SK-N-SH (cell line): ENCODE measurements around the gene ZNF837. TPM values are rescaled to one million over a fixed set of nuclear protein-coding genes. Genes with fewer than 3 reads are reported as not detected.

ENCODE experiments used
- CTCF ChIA-PET: fragments of 300-600, 350-600 bp; formaldehyde crosslinking; extraction: SDS; loops from one replicate; lab custom pipeline; 2021; lab: Yijun Ruan, JAX
- POLR2A ChIA-PET: fragments of 350-600 bp; sonication (Branson Sonifier 250); formaldehyde crosslinking; extraction: SDS; loops from one replicate; lab custom pipeline; 2020; ENCODE audit warnings: antibody characterized with exemption, inconsistent platforms; lab: Yijun Ruan, JAX
- DNase-seq: peaks from one replicate; pipeline ENCODE4 v3.0.0; 2012
- H2AFZ ChIP-seq: fragments of 200-600 bp; sonication (generic); 2 replicates; pipeline ENCODE4 v1.8.1; 2016; ENCODE audit warnings: antibody characterized with exemption, mild to moderate bottlenecking, low read depth
- H3F3A ChIP-seq: fragments of 200-600 bp; sonication (generic); replicated peaks from 2 replicates; pipeline ENCODE3; 2016; ENCODE audit warnings: antibody characterized with exemption, mild to moderate bottlenecking; ENCODE audit not compliant: insufficient read depth
- H3K27ac ChIP-seq, 2 experiments: fragments of 200-500 bp in 1 of 2; fragments of 200-600 bp in 1 of 2; sonication (Bioruptor generic) in 1 of 2; sonication (generic), shearing (Covaris generic) in 1 of 2; 2 replicates each; pipeline versions ENCODE4 v1.5.1 to v1.6.1; 2014 to 2016; ENCODE audit warnings: low read depth in 2 of 2, inconsistent platforms in 1 of 2, low read length in 1 of 2, mild to moderate bottlenecking in 1 of 2, mixed read lengths in 1 of 2
- H3K27me3 ChIP-seq: fragments of 200-600 bp; sonication (generic), shearing (Covaris generic); 2 replicates; pipeline ENCODE4 v1.6.1; 2016; ENCODE audit warnings: mixed run types; ENCODE audit not compliant: insufficient read depth
- H3K36me3 ChIP-seq, 2 experiments: fragments of 200-500 bp in 1 of 2; fragments of 200-600 bp in 1 of 2; sonication (Bioruptor generic) in 1 of 2; sonication (generic) in 1 of 2; replicated peaks in 1 of 2; 2 replicates each; pipeline versions ENCODE3 to v1.5.1; 2014 to 2016; ENCODE audit warnings: low read length in 1 of 2, mild to moderate bottlenecking in 1 of 2; ENCODE audit not compliant: insufficient read depth in 2 of 2, control insufficient read depth in 1 of 2
- H3K4me1 ChIP-seq, 2 experiments: fragments of 200-500 bp in 1 of 2; fragments of 200-600 bp in 1 of 2; sonication (Bioruptor generic) in 1 of 2; sonication (generic), shearing (Covaris generic) in 1 of 2; 2 replicates each; pipeline versions ENCODE4 v1.5.1 to v1.6.1; 2014 to 2016; ENCODE audit warnings: low read depth in 1 of 2, low read length in 1 of 2, mixed run types in 1 of 2; ENCODE audit not compliant: insufficient read depth in 2 of 2, control insufficient read depth in 1 of 2
- H3K4me2 ChIP-seq: fragments of 200-600 bp; sonication (generic), shearing (Covaris generic); 2 replicates; pipeline ENCODE4 v1.6.1; 2017; ENCODE audit warnings: mixed run types
- H3K4me3 ChIP-seq, 2 experiments: fragments of 200-500 bp in 1 of 2; fragments of 200-600 bp in 1 of 2; sonication (Bioruptor generic) in 1 of 2; sonication (generic), shearing (Covaris generic) in 1 of 2; 2 replicates each; pipeline versions ENCODE4 v1.5.1 to v1.8.1; 2014 to 2016; ENCODE audit warnings: low read depth in 2 of 2, inconsistent platforms in 1 of 2, low read length in 1 of 2, mild to moderate bottlenecking in 1 of 2, mixed read lengths in 1 of 2, moderate library complexity in 1 of 2
- H3K79me2 ChIP-seq: fragments of 200-600 bp; sonication (generic); 2 replicates; pipeline ENCODE4 v1.8.1; 2017; ENCODE audit warnings: mild to moderate bottlenecking; ENCODE audit not compliant: insufficient read depth
- H3K9ac ChIP-seq: fragments of 200-600 bp; sonication (generic); 2 replicates; pipeline ENCODE4 v1.6.1; 2017; ENCODE audit warnings: mixed run types
- H3K9me2 ChIP-seq: fragments of 200-600 bp; sonication (generic); 2 replicates; pipeline ENCODE4 v1.6.1; 2017; ENCODE audit warnings: mixed run types
- H3K9me3 ChIP-seq: fragments of 200-600 bp; sonication (generic); 2 replicates; pipeline ENCODE4 v1.6.1; 2017; ENCODE audit warnings: mixed run types, mild to moderate bottlenecking, moderate library complexity
- H4K20me1 ChIP-seq: fragments of 200-600 bp; sonication (generic); 2 replicates; pipeline ENCODE4 v1.6.1; 2017; ENCODE audit warnings: mild to moderate bottlenecking, mixed run types; ENCODE audit not compliant: insufficient read depth
- GATA2 ChIP-seq: sonication (generic); formaldehyde crosslinking; IDR thresholded peaks from 2 replicates; pipeline ENCODE4 v1.5.0; 2020; ENCODE audit warnings: mild to moderate bottlenecking, missing genetic modification reagents
- IRF3 ChIP-seq: fragments of 150-350 bp; IDR thresholded peaks from 2 replicates; pipeline ENCODE4 v1.6.1; 2016; ENCODE audit warnings: mild to moderate bottlenecking, low read depth, low read length
- NFIC ChIP-seq: IDR thresholded peaks from 2 replicates; pipeline ENCODE4 v1.4.0; 2012; ENCODE audit warnings: borderline replicate concordance
- ZBTB33 ChIP-seq: IDR thresholded peaks from 2 replicates; pipeline ENCODE4 v1.4.0; 2012; ENCODE audit warnings: low read depth, borderline replicate concordance
- WGBS: methylation state at CpG from one replicate; pipeline ENCODE4 v1.1.6; 2017; ENCODE audit warnings: low lambda C conversion rate; 5-methylcytosine and 5-hydroxymethylcytosine counted together
- polyA plus RNA-seq, 3 experiments: library from polyadenylated mRNA; depleted of rRNA; stranded (reverse); fragments of >200 nt; gene quantifications; 2 replicates each; pipeline ENCODE4 v1.2.3, GENCODE V29; 2012
- TF ChIP-seq, protein P1 (sequence below): fragments of 200-600 bp; sonication (generic); IDR thresholded peaks from 2 replicates; pipeline ENCODE4 v1.6.1; 2017; ENCODE audit warnings: antibody characterized with exemption, mild to moderate bottlenecking, moderate library complexity

Gene ZNF837
- polyA plus RNA-seq, 1 of the 3 experiments (the other 2 are of a cell fraction): 1.6 TPM

- H3K27me3 ChIP-seq: no peaks in the 10 kb centered on the region
- no peak overlapping the region for H2AFZ ChIP-seq
- H3K9me2 ChIP-seq: no peaks in the 10 kb centered on the region
- CTCF ChIA-PET: no interaction called here
- H3K9ac ChIP-seq: no peak overlapping the region
- H3K36me3 ChIP-seq: peaks cover 26 to 42% of the 10 kb centered on the region in 2 experiments
- TF ChIP-seq ZBTB33 (no peak), NFIC (no peak), IRF3 (no peak)
- TF ChIP-seq, protein P1, sequence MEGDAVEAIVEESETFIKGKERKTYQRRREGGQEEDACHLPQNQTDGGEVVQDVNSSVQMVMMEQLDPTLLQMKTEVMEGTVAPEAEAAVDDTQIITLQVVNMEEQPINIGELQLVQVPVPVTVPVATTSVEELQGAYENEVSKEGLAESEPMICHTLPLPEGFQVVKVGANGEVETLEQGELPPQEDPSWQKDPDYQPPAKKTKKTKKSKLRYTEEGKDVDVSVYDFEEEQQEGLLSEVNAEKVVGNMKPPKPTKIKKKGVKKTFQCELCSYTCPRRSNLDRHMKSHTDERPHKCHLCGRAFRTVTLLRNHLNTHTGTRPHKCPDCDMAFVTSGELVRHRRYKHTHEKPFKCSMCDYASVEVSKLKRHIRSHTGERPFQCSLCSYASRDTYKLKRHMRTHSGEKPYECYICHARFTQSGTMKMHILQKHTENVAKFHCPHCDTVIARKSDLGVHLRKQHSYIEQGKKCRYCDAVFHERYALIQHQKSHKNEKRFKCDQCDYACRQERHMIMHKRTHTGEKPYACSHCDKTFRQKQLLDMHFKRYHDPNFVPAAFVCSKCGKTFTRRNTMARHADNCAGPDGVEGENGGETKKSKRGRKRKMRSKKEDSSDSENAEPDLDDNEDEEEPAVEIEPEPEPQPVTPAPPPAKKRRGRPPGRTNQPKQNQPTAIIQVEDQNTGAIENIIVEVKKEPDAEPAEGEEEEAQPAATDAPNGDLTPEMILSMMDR: no peak
- WGBS: 94% methylated on average over 7 of the region's 7 CpGs
- no peak overlapping the region for H3K27ac ChIP-seq
- no peak for DNase-seq
- no peak overlapping the region; a peak in 1 of 4 replicates for H3K4me3 ChIP-seq
- H4K20me1 ChIP-seq: no peaks in the 10 kb centered on the region
- H3F3A ChIP-seq: peaks cover 7% of the 10 kb centered on the region
- H3K79me2 ChIP-seq: peaks cover 32% of the 10 kb centered on the region; the same call in 1 of the 2 replicates
- POLR2A ChIA-PET: no interaction called here
- H3K9me3 ChIP-seq: 0 out of 2 replicates have a peak, but pooled peaks cover 3% of the 10 kb centered on the region
- H3K4me2 ChIP-seq: no peak overlapping the region
- no peaks in the 10 kb centered on the region for H3K4me1 ChIP-seq
These were observed 36.2 kb upstream of the ZNF837 start for GRCh38 chr19:58417071-58417470.

DNA sequence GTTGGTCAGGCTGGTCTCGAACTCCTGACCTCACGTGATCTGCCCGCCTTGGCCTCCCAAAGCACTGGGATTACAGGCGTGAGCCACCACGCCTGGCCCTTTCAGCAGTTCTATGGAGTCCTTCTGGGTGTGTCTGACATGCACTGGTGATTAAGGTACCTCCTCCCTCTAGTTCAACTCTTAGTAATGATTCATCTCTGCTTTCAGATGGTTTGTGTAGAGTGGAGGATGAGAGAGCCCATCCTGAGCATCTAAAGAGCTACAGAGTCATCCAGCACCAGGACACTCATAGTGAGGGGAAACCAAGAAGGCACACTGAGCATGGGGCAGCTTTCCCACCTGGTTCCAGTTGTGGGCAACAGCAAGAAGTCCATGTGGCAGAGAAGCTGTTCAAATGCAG is 35.8 kb upstream of the ZNF837 start:
- H3K79me2 ChIP-seq: peaks cover 36% of the 10 kb centered on the region
- H3K36me3 ChIP-seq: peaks cover 26 to 42% of the 10 kb centered on the region in 2 experiments
- H3K27me3 ChIP-seq: no peaks in the 10 kb centered on the region
- no peak overlapping the region for H3K4me3 ChIP-seq
- no peaks in the 10 kb centered on the region for H3K9me2 ChIP-seq
- H2AFZ ChIP-seq: no peak overlapping the region
- no peaks in the 10 kb centered on the region for H3K4me1 ChIP-seq
- H3K9me3 ChIP-seq: 0 out of 2 replicates have a peak, but pooled peaks cover 3% of the 10 kb centered on the region
- H3K9ac ChIP-seq: no peak overlapping the region
- POLR2A ChIA-PET: no interaction called here
- peaks cover 7% of the 10 kb centered on the region for H3F3A ChIP-seq
- no peak for DNase-seq
- 94% methylated on average over 5 of the region's 5 CpGs for WGBS
- no peak for TF ChIP-seq GATA2
- H3K4me2 ChIP-seq: no peak overlapping the region
- no peaks in the 10 kb centered on the region for H4K20me1 ChIP-seq
- no peak overlapping the region for H3K27ac ChIP-seq
- CTCF ChIA-PET: no interaction called here
